22Rv1 (cell line): ENCODE data around the gene IER5.

ENCODE experiments used
- CTCF ChIP-seq: fragments of 450-650 bp; IDR thresholded peaks from 2 replicates; pipeline ENCODE4 v1.5.1; 2017; ENCODE audit warnings: mild to moderate bottlenecking
- ZFX ChIP-seq: fragments of 450-650 bp; IDR thresholded peaks from 2 replicates; pipeline ENCODE4 v1.6.1; 2017; ENCODE audit warnings: antibody characterized with exemption, borderline replicate concordance

GRCh38 chr1:181061891-181062835 lies 26.3 kb upstream of the IER5 start:
- no peak for TF ChIP-seq CTCF
- no peak for TF ChIP-seq ZFX
